CD14-positive monocyte (primary cell): ENCODE data around the gene GPS1. TPM values are rescaled to one million over a fixed set of nuclear protein-coding genes. Genes with fewer than 3 reads are reported as not detected.

Experiments used
- DNase-seq, 3 donors: peaks; one replicate each; pipeline ENCODE4 v3.0.0-alpha.2; 2011 to 2022
- H2AFZ ChIP-seq: 2 replicates; pipeline ENCODE4 v1.6.0; 2012; ENCODE audit warnings: mild to moderate bottlenecking, low read depth, low read length, inconsistent platforms; ENCODE audit not compliant: insufficient read depth, poor library complexity, severe bottlenecking
- H3K27ac ChIP-seq, 2 donors: 1 replicate in 1 of 2; 2 replicates in 1 of 2; pipeline ENCODE4 v1.5.1; 2012 to 2013; ENCODE audit warnings: low read length in 2 of 2, control low read depth in 1 of 2, inconsistent platforms in 1 of 2, low read depth in 1 of 2, mild to moderate bottlenecking in 1 of 2
- H3K27me3 ChIP-seq, 2 donors: one replicate each; pipeline versions ENCODE4 v1.6.0 to v1.6.1; 2011 to 2013; ENCODE audit warnings: low read length in 2 of 2; ENCODE audit not compliant: control insufficient read depth in 2 of 2, insufficient read depth in 2 of 2
- H3K36me3 ChIP-seq, 2 donors: replicated peaks in 1 of 2; 1 replicate in 1 of 2; 2 replicates in 1 of 2; pipeline versions ENCODE4 v1.5.1 to v1.6.1; 2012 to 2013; ENCODE audit warnings: low read length in 2 of 2, control low read depth in 1 of 2, inconsistent platforms in 1 of 2, mild to moderate bottlenecking in 1 of 2; ENCODE audit not compliant: insufficient read depth in 2 of 2, control insufficient read depth in 1 of 2
- H3K4me1 ChIP-seq, 2 donors: 1 replicate in 1 of 2; 2 replicates in 1 of 2; pipeline versions ENCODE4 v1.5.1 to v1.6.1; 2012 to 2013; ENCODE audit warnings: low read length in 2 of 2, control low read depth in 1 of 2, inconsistent platforms in 1 of 2, mild to moderate bottlenecking in 1 of 2, moderate library complexity in 1 of 2; ENCODE audit not compliant: insufficient read depth in 2 of 2, control insufficient read depth in 1 of 2
- H3K4me2 ChIP-seq: replicated peaks from 2 replicates; pipeline ENCODE3; 2012; ENCODE audit warnings: low read length, moderate library complexity, mild to moderate bottlenecking; ENCODE audit not compliant: poor library complexity, severe bottlenecking; ENCODE audit errors: extremely low read depth
- H3K4me3 ChIP-seq, 3 experiments: fragments of 200-600 bp in 1 of 3; sonication (generic) in 1 of 3; replicated peaks in 1 of 3; 1 replicate in 2 of 3; 2 replicates in 1 of 3; pipeline ENCODE4 v1.5.1; 2011 to 2013; ENCODE audit warnings: low read length in 3 of 3, mild to moderate bottlenecking in 3 of 3, control low read depth in 2 of 3, low read depth in 2 of 3, inconsistent platforms in 1 of 3, moderate library complexity in 1 of 3
- H3K79me2 ChIP-seq: 2 replicates; pipeline ENCODE4 v1.6.0; 2012; ENCODE audit warnings: mild to moderate bottlenecking, control low read depth, inconsistent platforms, low read length, moderate library complexity; ENCODE audit not compliant: insufficient read depth
- H3K9ac ChIP-seq: 2 replicates; pipeline ENCODE4 v1.6.0; 2017; ENCODE audit warnings: low read length, mild to moderate bottlenecking; ENCODE audit not compliant: insufficient read depth, poor library complexity, severe bottlenecking
- H3K9me3 ChIP-seq, 2 donors: replicated peaks in 1 of 2; 1 replicate in 1 of 2; 2 replicates in 1 of 2; pipeline versions ENCODE4 v1.5.1 to v1.6.1; 2012 to 2013; ENCODE audit warnings: low read length in 2 of 2, control low read depth in 1 of 2; ENCODE audit not compliant: control insufficient read depth in 1 of 2, insufficient read depth in 1 of 2
- H4K20me1 ChIP-seq: 2 replicates; pipeline ENCODE4 v1.6.0; 2012; ENCODE audit warnings: mild to moderate bottlenecking, low read length, control low read depth, moderate library complexity; ENCODE audit not compliant: insufficient read depth
- H3K27ac Mint-ChIP-seq, 7 donors: one replicate each; pipeline ENCODE4 v1.8.0; 2020; ENCODE audit warnings: mild to moderate bottlenecking in 7 of 7, mixed read lengths in 7 of 7, moderate library complexity in 6 of 7, inconsistent platforms in 2 of 7
- H3K27me3 Mint-ChIP-seq, 3 donors: one replicate each; pipeline ENCODE4 v1.8.0; 2021 to 2022; ENCODE audit warnings: low read depth in 3 of 3, mild to moderate bottlenecking in 3 of 3, mixed read lengths in 3 of 3, moderate library complexity in 3 of 3, inconsistent platforms in 1 of 3
- H3K36me3 Mint-ChIP-seq, 2 donors: one replicate each; pipeline ENCODE4 v1.8.0; 2020; ENCODE audit warnings: mixed read lengths in 2 of 2, inconsistent platforms in 1 of 2, mild to moderate bottlenecking in 1 of 2
- H3K4me1 Mint-ChIP-seq: one replicate; pipeline ENCODE4 v1.8.0; 2020; ENCODE audit warnings: mild to moderate bottlenecking, mixed read lengths
- H3K4me3 Mint-ChIP-seq, 2 donors: one replicate each; pipeline ENCODE4 v1.8.0; 2020; ENCODE audit warnings: mild to moderate bottlenecking in 2 of 2, mixed read lengths in 2 of 2, moderate library complexity in 1 of 2
- H3K9me3 Mint-ChIP-seq, 7 donors: one replicate each; pipeline ENCODE4 v1.8.0; 2020 to 2022; ENCODE audit warnings: mixed read lengths in 7 of 7, mild to moderate bottlenecking in 6 of 7, moderate library complexity in 6 of 7, inconsistent platforms in 2 of 7
- WGBS: methylation state at CpG from one replicate; pipeline ENCODE4 v1.1.5; 2013; ENCODE audit warnings: missing lambda C conversion rate; ENCODE audit not compliant: insufficient coverage; 5-methylcytosine and 5-hydroxymethylcytosine counted together
- intact Hi-C, 2 donors: fragments of 100-400 bp; cut with micrococcal nuclease; formaldehyde crosslinking; loops; one replicate each; pipeline versions ENCODE4 v1.15.0 to v1.15.1; 2023
- polyA plus RNA-seq, 3 donors: library from polyadenylated mRNA; depleted of rRNA in 1 of 3; unstranded in 2 of 3; stranded (reverse) in 1 of 3; fragments of 300-500 nt in 2 of 3; fragments of >200 nt in 1 of 3; fragmentation: Illumina TruSeq in 2 of 3; gene quantifications; 1 replicate in 2 of 3; 2 replicates in 1 of 3; pipeline ENCODE4 v1.2.3, GENCODE V29; 2012 to 2021
- TF ChIP-seq, protein P1 (sequence below): fragments of 200-600 bp; IDR thresholded peaks from one replicate; pipeline ENCODE4 v1.8.0; 2022; ENCODE audit warnings: antibody characterized with exemption, mild to moderate bottlenecking

The GPS1 gene
- polyA plus RNA-seq, 3 donors = 101 to 130 (median 110) TPM

GRCh38 chr17:82081966-82082365 lies 30.3 kb downstream of the GPS1 start:
- H3K79me2 ChIP-seq = no peaks in the 10 kb centered on the region
- 93% methylated on average over 19 of the region's 22 CpGs for WGBS
- H3K4me3 ChIP-seq = no peak overlapping the region
- Mint-ChIP-seq H3K9me3 (peaks cover 0 to 1% (median 0%) of the 10 kb centered on the region in 7 donors), H3K4me1 (no peaks in the 10 kb centered on the region), H3K27me3 (peaks cover 0 to 1% (median 0%) of the 10 kb centered on the region in 3 donors), H3K27ac (no peak overlapping the region), H3K36me3 (peaks cover 36 to 74% of the 10 kb centered on the region in 2 donors), H3K4me3 (no peak overlapping the region)
- H3K4me1 ChIP-seq = no peaks in the 10 kb centered on the region
- peaks cover 60 to 74% of the 10 kb centered on the region in 2 donors for H3K36me3 ChIP-seq
- no peak overlapping the region for H3K4me2 ChIP-seq
- H2AFZ ChIP-seq = no peak overlapping the region
- H4K20me1 ChIP-seq = no peaks in the 10 kb centered on the region
- no peaks in the 10 kb centered on the region for H3K9me3 ChIP-seq
- intact Hi-C loops = no loop called here
- DNase-seq = no peak
- H3K9ac ChIP-seq = no peak overlapping the region
- TF ChIP-seq, protein P1, sequence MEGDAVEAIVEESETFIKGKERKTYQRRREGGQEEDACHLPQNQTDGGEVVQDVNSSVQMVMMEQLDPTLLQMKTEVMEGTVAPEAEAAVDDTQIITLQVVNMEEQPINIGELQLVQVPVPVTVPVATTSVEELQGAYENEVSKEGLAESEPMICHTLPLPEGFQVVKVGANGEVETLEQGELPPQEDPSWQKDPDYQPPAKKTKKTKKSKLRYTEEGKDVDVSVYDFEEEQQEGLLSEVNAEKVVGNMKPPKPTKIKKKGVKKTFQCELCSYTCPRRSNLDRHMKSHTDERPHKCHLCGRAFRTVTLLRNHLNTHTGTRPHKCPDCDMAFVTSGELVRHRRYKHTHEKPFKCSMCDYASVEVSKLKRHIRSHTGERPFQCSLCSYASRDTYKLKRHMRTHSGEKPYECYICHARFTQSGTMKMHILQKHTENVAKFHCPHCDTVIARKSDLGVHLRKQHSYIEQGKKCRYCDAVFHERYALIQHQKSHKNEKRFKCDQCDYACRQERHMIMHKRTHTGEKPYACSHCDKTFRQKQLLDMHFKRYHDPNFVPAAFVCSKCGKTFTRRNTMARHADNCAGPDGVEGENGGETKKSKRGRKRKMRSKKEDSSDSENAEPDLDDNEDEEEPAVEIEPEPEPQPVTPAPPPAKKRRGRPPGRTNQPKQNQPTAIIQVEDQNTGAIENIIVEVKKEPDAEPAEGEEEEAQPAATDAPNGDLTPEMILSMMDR = no peak
- no peaks in the 10 kb centered on the region for H3K27me3 ChIP-seq
- no peak overlapping the region for H3K27ac ChIP-seq

GRCh38 chr17:82082456-82082855 lies 30.8 kb downstream of the GPS1 start:
- peaks cover 0 to 1% (median 0%) of the 10 kb centered on the region in 7 donors for H3K9me3 Mint-ChIP-seq
- peaks cover 65 to 79% of the 10 kb centered on the region in 2 donors for H3K36me3 ChIP-seq
- intact Hi-C loops = no loop called here

More at GRCh38 chr17:82082456-82082855, 30.8 kb downstream of the GPS1 start:
- TF ChIP-seq, protein P1 = no peak
- no peak overlapping the region for H2AFZ ChIP-seq
- no peaks in the 10 kb centered on the region for H3K9me3 ChIP-seq
- Mint-ChIP-seq H3K4me3 (no peak overlapping the region), H3K4me1 (no peaks in the 10 kb centered on the region), H3K27ac (no peak overlapping the region), H3K36me3 (peaks cover 36 to 79% of the 10 kb centered on the region in 2 donors), H3K27me3 (peaks cover 0 to 2% (median 0%) of the 10 kb centered on the region in 3 donors)
- DNase-seq = no peak
- no peak overlapping the region for H3K27ac ChIP-seq
- no peaks in the 10 kb centered on the region for H3K27me3 ChIP-seq
- no peak overlapping the region for H3K4me3 ChIP-seq
- no peak overlapping the region for H3K9ac ChIP-seq
- H3K4me2 ChIP-seq = no peak overlapping the region
- H3K79me2 ChIP-seq = no peaks in the 10 kb centered on the region
- 98% methylated on average over 18 of the region's 19 CpGs for WGBS
- H4K20me1 ChIP-seq = no peaks in the 10 kb centered on the region
- H3K4me1 ChIP-seq = no peaks in the 10 kb centered on the region
